Measurements from ENCODE around the gene MLH3. TPM values are rescaled to one million over a fixed set of nuclear protein-coding genes. Genes with fewer than 3 reads are reported as not detected.
A peak's percentile ranks its signal among the peaks of the same experiment; 100 is the strongest.

MLH3 gene
- total RNA-seq = 36.9 TPM

GRCh38 chr14:75050852-75051555 lies at the start of gene MLH3:
Gene MLH3, minus strand, starts transcription at chr14:75051467. Its CDS starts 1,812 bp downstream, at chr14:75049655.
- Histone ChIP-seq H3K4me3 (ENCODE audit: low read length) (peak within 1 kb of the TSS; percentile 65), H3K27me3 (ENCODE audit: insufficient read depth, low read length) (no peaks in the 10 kb centered on the region), H3K9me3 (ENCODE audit: low read depth, low read length) (no peaks in the 10 kb centered on the region), H3K4me1 (ENCODE audit: insufficient read depth, low read length) (peaks cover 28% of the 10 kb centered on the region)

- no peak overlapping the region for H3K4me3 ChIP-seq (ENCODE audit: low read length)
These were observed 47.4 kb upstream of the MLH3 start for GRCh38 chr14:75098682-75099081.

GRCh38 chr14:75098212-75098611 lies 46.9 kb upstream of the MLH3 start:
- no peaks in the 10 kb centered on the region for H3K27me3 ChIP-seq (ENCODE audit: insufficient read depth, low read length)
- H3K4me1 ChIP-seq (ENCODE audit: insufficient read depth, low read length) = no peaks in the 10 kb centered on the region
- H3K9me3 ChIP-seq (ENCODE audit: low read depth, low read length) = no peaks in the 10 kb centered on the region
- H3K4me3 ChIP-seq (ENCODE audit: low read length) = no peak overlapping the region

More at GRCh38 chr14:75098682-75099081, 47.4 kb upstream of the MLH3 start:
- no peaks in the 10 kb centered on the region for H3K4me1 ChIP-seq (ENCODE audit: insufficient read depth, low read length)
- no peaks in the 10 kb centered on the region for H3K27me3 ChIP-seq (ENCODE audit: insufficient read depth, low read length)
- no peaks in the 10 kb centered on the region for H3K9me3 ChIP-seq (ENCODE audit: low read depth, low read length)

GRCh38 chr14:75096959-75097358 lies 45.7 kb upstream of the MLH3 start:
- H3K4me3 ChIP-seq (ENCODE audit: low read length) = no peak overlapping the region
- no peaks in the 10 kb centered on the region for H3K9me3 ChIP-seq (ENCODE audit: low read depth, low read length)
- no peaks in the 10 kb centered on the region for H3K4me1 ChIP-seq (ENCODE audit: insufficient read depth, low read length)
- H3K27me3 ChIP-seq (ENCODE audit: insufficient read depth, low read length) = no peaks in the 10 kb centered on the region

- Histone ChIP-seq H3K4me1 (ENCODE audit: insufficient read depth, low read length) (no peaks in the 10 kb centered on the region), H3K27me3 (ENCODE audit: insufficient read depth, low read length) (no peaks in the 10 kb centered on the region), H3K4me3 (ENCODE audit: low read length) (no peak overlapping the region), H3K9me3 (ENCODE audit: low read depth, low read length) (no peaks in the 10 kb centered on the region)
These were observed 44.4 kb upstream of the MLH3 start for GRCh38 chr14:75095690-75096089.

- Histone ChIP-seq H3K27me3 (ENCODE audit: insufficient read depth, low read length) (no peaks in the 10 kb centered on the region), H3K4me1 (ENCODE audit: insufficient read depth, low read length) (no peaks in the 10 kb centered on the region), H3K4me3 (ENCODE audit: low read length) (no peak overlapping the region), H3K9me3 (ENCODE audit: low read depth, low read length) (no peaks in the 10 kb centered on the region)
These were observed 43.6 kb upstream of the MLH3 start for GRCh38 chr14:75094896-75095295.

- Histone ChIP-seq H3K9me3 (ENCODE audit: low read depth, low read length) (no peaks in the 10 kb centered on the region), H3K4me3 (ENCODE audit: low read length) (no peak overlapping the region), H3K27me3 (ENCODE audit: insufficient read depth, low read length) (no peaks in the 10 kb centered on the region), H3K4me1 (ENCODE audit: insufficient read depth, low read length) (no peaks in the 10 kb centered on the region)
These were observed 41.4 kb upstream of the MLH3 start for GRCh38 chr14:75092698-75093097.

- no peak overlapping the region for H3K4me3 ChIP-seq (ENCODE audit: low read length)
- H3K4me1 ChIP-seq (ENCODE audit: insufficient read depth, low read length) = no peaks in the 10 kb centered on the region
- H3K9me3 ChIP-seq (ENCODE audit: low read depth, low read length) = no peaks in the 10 kb centered on the region
- H3K27me3 ChIP-seq (ENCODE audit: insufficient read depth, low read length) = no peaks in the 10 kb centered on the region
These were observed 40.0 kb upstream of the MLH3 start for GRCh38 chr14:75091251-75091650.

GRCh38 chr14:75090353-75090752 lies 39.1 kb upstream of the MLH3 start:
- Histone ChIP-seq H3K9me3 (ENCODE audit: low read depth, low read length) (no peaks in the 10 kb centered on the region), H3K4me1 (ENCODE audit: insufficient read depth, low read length) (no peaks in the 10 kb centered on the region), H3K4me3 (ENCODE audit: low read length) (no peak overlapping the region), H3K27me3 (ENCODE audit: insufficient read depth, low read length) (no peaks in the 10 kb centered on the region)

GRCh38 chr14:75088566-75089373 lies 37.5 kb upstream of the MLH3 start:
- Histone ChIP-seq H3K27me3 (ENCODE audit: insufficient read depth, low read length) (no peaks in the 10 kb centered on the region), H3K9me3 (ENCODE audit: low read depth, low read length) (no peaks in the 10 kb centered on the region), H3K4me1 (ENCODE audit: insufficient read depth, low read length) (no peaks in the 10 kb centered on the region), H3K4me3 (ENCODE audit: low read length) (no peak overlapping the region)

GRCh38 chr14:75088153-75088552 lies 36.9 kb upstream of the MLH3 start:
- no peaks in the 10 kb centered on the region for H3K27me3 ChIP-seq (ENCODE audit: insufficient read depth, low read length)
- no peaks in the 10 kb centered on the region for H3K4me1 ChIP-seq (ENCODE audit: insufficient read depth, low read length)
- H3K4me3 ChIP-seq (ENCODE audit: low read length) = no peak overlapping the region
- H3K9me3 ChIP-seq (ENCODE audit: low read depth, low read length) = no peaks in the 10 kb centered on the region

GRCh38 chr14:75084513-75084912 lies 33.2 kb upstream of the MLH3 start:
- Histone ChIP-seq H3K4me1 (ENCODE audit: insufficient read depth, low read length) (no peaks in the 10 kb centered on the region), H3K27me3 (ENCODE audit: insufficient read depth, low read length) (no peaks in the 10 kb centered on the region), H3K9me3 (ENCODE audit: low read depth, low read length) (no peaks in the 10 kb centered on the region), H3K4me3 (ENCODE audit: low read length) (no peak overlapping the region)

- no peaks in the 10 kb centered on the region for H3K4me1 ChIP-seq (ENCODE audit: insufficient read depth, low read length)
- no peaks in the 10 kb centered on the region for H3K27me3 ChIP-seq (ENCODE audit: insufficient read depth, low read length)
- no peak overlapping the region for H3K4me3 ChIP-seq (ENCODE audit: low read length)
- H3K9me3 ChIP-seq (ENCODE audit: low read depth, low read length) = no peaks in the 10 kb centered on the region
These were observed 32.0 kb upstream of the MLH3 start for GRCh38 chr14:75083271-75083670.

- no peaks in the 10 kb centered on the region for H3K27me3 ChIP-seq (ENCODE audit: insufficient read depth, low read length)
- no peaks in the 10 kb centered on the region for H3K9me3 ChIP-seq (ENCODE audit: low read depth, low read length)
- H3K4me1 ChIP-seq (ENCODE audit: insufficient read depth, low read length) = no peaks in the 10 kb centered on the region
- H3K4me3 ChIP-seq (ENCODE audit: low read length) = no peak overlapping the region
These were observed 30.5 kb upstream of the MLH3 start for GRCh38 chr14:75081660-75082229.

GRCh38 chr14:75079521-75079920 lies 28.3 kb upstream of the MLH3 start:
- Histone ChIP-seq H3K27me3 (ENCODE audit: insufficient read depth, low read length) (no peaks in the 10 kb centered on the region), H3K4me1 (ENCODE audit: insufficient read depth, low read length) (no peaks in the 10 kb centered on the region), H3K9me3 (ENCODE audit: low read depth, low read length) (no peaks in the 10 kb centered on the region), H3K4me3 (ENCODE audit: low read length) (no peak overlapping the region)
